ENCODE results near the gene PBRM1.

The PBRM1 gene

GRCh38 chr3:52536112-52536368 is 149.7 kb downstream of the PBRM1 start:
- TF ChIP-seq Cebpa-rat (IDR thresholded peaks at IDR 0.05), result no peak
- peak overlapping the region; percentile 95 to 100 (median 97) for H3K4me2 ChIP-seq
- no peaks in the 10 kb centered on the region for H3K27me3 ChIP-seq
- peak overlapping the region in 3 of 11 experiments; percentile 13 to 91 (median 87); a peak in 2 of 22 replicates for H3K9ac ChIP-seq
- peaks cover 20 to 43% (median 32%) of the 10 kb centered on the region in 11 experiments for H3K36me3 ChIP-seq
- H3K27ac ChIP-seq, result peak overlapping the region in 3 of 11 experiments; percentile 25 to 90 (median 90); a peak in 5 of 22 replicates
- peak overlapping the region in 7 of 10 experiments; percentile 40 to 99 (median 81); a peak in 7 of 20 replicates for H3K4me3 ChIP-seq
- H3K9me3 ChIP-seq (replicated peaks in 1 of 11), result no peaks in the 10 kb centered on the region
- peaks cover 55 to 67% (median 64%) of the 10 kb centered on the region in 11 experiments for H4K20me1 ChIP-seq
- peaks cover 62 to 72% (median 66%) of the 10 kb centered on the region in 10 experiments for H3K4me1 ChIP-seq

- Histone ChIP-seq H3K36me3 (peaks cover 20 to 43% (median 32%) of the 10 kb centered on the region in 11 experiments; a peak in 20 of 22 replicates), H3K4me1 (peaks cover 62 to 72% (median 71%) of the 10 kb centered on the region in 10 experiments), H3K9ac (peak overlapping the region in 9 of 11 experiments; percentile 6 to 91 (median 88); a peak in 12 of 22 replicates), H3K9me3 (replicated peaks in 1 of 11) (no peaks in the 10 kb centered on the region), H4K20me1 (peaks cover 55 to 67% (median 64%) of the 10 kb centered on the region in 11 experiments), H3K4me2 (peak overlapping the region; percentile 95 to 100 (median 97)), H3K4me3 (peak overlapping the region in 7 of 10 experiments; percentile 68 to 99 (median 81); a peak in 8 of 20 replicates), H3K27me3 (no peaks in the 10 kb centered on the region), H3K27ac (peak overlapping the region in 7 of 11 experiments; percentile 3 to 90 (median 88); a peak in 11 of 22 replicates)
- no peak for TF ChIP-seq Cebpa-rat (IDR thresholded peaks at IDR 0.05)
Observed at GRCh38 chr3:52535411-52536111, 150.2 kb downstream of the PBRM1 start.

- peaks cover 55 to 67% (median 64%) of the 10 kb centered on the region in 11 experiments for H4K20me1 ChIP-seq
Observed at GRCh38 chr3:52534281-52535183, 151.2 kb downstream of the PBRM1 start.

GRCh38 chr3:52533623-52534280 is 152.0 kb downstream of the PBRM1 start, which contains the start of gene NT5DC2:
TSS of gene NT5DC2 (minus strand) at chr3:52533857. CDS start at chr3:52533737, 120 bp downstream.
- Histone ChIP-seq H3K9ac (peak within 1 kb of the TSS; percentile 89 to 98 (median 95)), H3K27me3 (no peaks in the 10 kb centered on the region), H3K9me3 (replicated peaks in 1 of 11) (no peaks in the 10 kb centered on the region), H3K4me2 (peak within 1 kb of the TSS; percentile 96 to 100 (median 99)), H3K4me1 (peaks cover 58 to 75% (median 71%) of the 10 kb centered on the region in 10 experiments), H3K27ac (peak within 1 kb of the TSS; percentile 69 to 97 (median 92)), H3K4me3 (peak within 1 kb of the TSS; percentile 78 to 100 (median 97)), H4K20me1 (peaks cover 55 to 67% (median 64%) of the 10 kb centered on the region in 11 experiments), H3K36me3 (peaks cover 16 to 43% (median 32%) of the 10 kb centered on the region in 11 experiments)
- no peak for TF ChIP-seq Cebpa-rat (IDR thresholded peaks at IDR 0.05)

More at GRCh38 chr3:52534281-52535183, 151.2 kb downstream of the PBRM1 start:
- H3K36me3 ChIP-seq, result peaks cover 14 to 43% (median 32%) of the 10 kb centered on the region in 11 experiments; a peak in 21 of 22 replicates
- peak overlapping the region; percentile 69 to 90 (median 88) for H3K27ac ChIP-seq
- peaks cover 62 to 78% (median 74%) of the 10 kb centered on the region in 10 experiments for H3K4me1 ChIP-seq
- H3K9ac ChIP-seq, result peak overlapping the region; percentile 83 to 92 (median 88)
- no peaks in the 10 kb centered on the region for H3K9me3 ChIP-seq (replicated peaks in 1 of 11)
- H3K4me2 ChIP-seq, result peak overlapping the region; percentile 95 to 100 (median 97)
- TF ChIP-seq Cebpa-rat (IDR thresholded peaks at IDR 0.05), result no peak
- H3K27me3 ChIP-seq, result no peaks in the 10 kb centered on the region
- H3K4me3 ChIP-seq, result peak overlapping the region; percentile 63 to 99 (median 70)

GRCh38 chr3:52532838-52533622 is 152.7 kb downstream of the PBRM1 start:
- Histone ChIP-seq H3K27ac (peak overlapping the region; percentile 58 to 97 (median 92)), H3K4me2 (peak overlapping the region; percentile 87 to 100 (median 98)), H4K20me1 (peaks cover 50 to 67% (median 61%) of the 10 kb centered on the region in 11 experiments), H3K9me3 (replicated peaks in 1 of 11) (no peaks in the 10 kb centered on the region), H3K4me1 (peaks cover 54 to 72% (median 64%) of the 10 kb centered on the region in 10 experiments), H3K9ac (peak overlapping the region; percentile 89 to 98 (median 95)), H3K36me3 (peaks cover 21 to 46% (median 32%) of the 10 kb centered on the region in 11 experiments), H3K4me3 (peak overlapping the region; percentile 78 to 100 (median 97)), H3K27me3 (no peaks in the 10 kb centered on the region)
- no peak for TF ChIP-seq Cebpa-rat (IDR thresholded peaks at IDR 0.05)

GRCh38 chr3:52532517-52532837 is 153.2 kb downstream of the PBRM1 start:
- H3K4me2 ChIP-seq, result peak overlapping the region; percentile 87 to 100 (median 98)
- peak overlapping the region; percentile 89 to 98 (median 95) for H3K9ac ChIP-seq

GRCh38 chr3:52531860-52532516 is 153.7 kb downstream of the PBRM1 start:
- Histone ChIP-seq H3K9me3 (replicated peaks in 1 of 11) (no peaks in the 10 kb centered on the region), H3K4me1 (peaks cover 53 to 73% (median 60%) of the 10 kb centered on the region in 10 experiments), H3K4me2 (peak overlapping the region; percentile 87 to 100 (median 98)), H3K27ac (peak overlapping the region; percentile 58 to 97 (median 92); a peak in 21 of 22 replicates), H3K36me3 (peaks cover 31 to 53% (median 43%) of the 10 kb centered on the region in 11 experiments), H3K27me3 (no peaks in the 10 kb centered on the region), H3K9ac (peak overlapping the region; percentile 89 to 98 (median 95)), H4K20me1 (peaks cover 40 to 67% (median 61%) of the 10 kb centered on the region in 11 experiments), H3K4me3 (peak overlapping the region; percentile 78 to 100 (median 97))
- TF ChIP-seq Cebpa-rat (IDR thresholded peaks at IDR 0.05), result no peak

More at GRCh38 chr3:52532517-52532837, 153.2 kb downstream of the PBRM1 start:
- Histone ChIP-seq H3K9me3 (replicated peaks in 1 of 11) (no peaks in the 10 kb centered on the region), H3K4me1 (peaks cover 54 to 70% (median 60%) of the 10 kb centered on the region in 10 experiments), H3K27ac (peak overlapping the region; percentile 58 to 97 (median 92)), H4K20me1 (peaks cover 45 to 67% (median 61%) of the 10 kb centered on the region in 11 experiments), H3K27me3 (no peaks in the 10 kb centered on the region), H3K4me3 (peak overlapping the region; percentile 78 to 100 (median 97)), H3K36me3 (peaks cover 26 to 48% (median 38%) of the 10 kb centered on the region in 11 experiments)
- no peak for TF ChIP-seq Cebpa-rat (IDR thresholded peaks at IDR 0.05)

Measured in BLaER1 treated with 17β-estradiol and CSF1 and Interleukin-3, amounts not matched to agents 10 nM and 100 nM (cell line).